SH-SY5Y (cell line): ENCODE measurements around the gene STUB1.

Experiments used
- GATA2 ChIP-seq: IDR thresholded peaks from 2 replicates; pipeline ENCODE4 v1.6.1; 2011; ENCODE audit warnings: mild to moderate bottlenecking, low read depth, low read length
- GATA3 ChIP-seq: IDR thresholded peaks from 2 replicates; pipeline ENCODE4 v1.6.1; 2011; ENCODE audit warnings: low read depth, mild to moderate bottlenecking, low read length, moderate library complexity

DNA sequence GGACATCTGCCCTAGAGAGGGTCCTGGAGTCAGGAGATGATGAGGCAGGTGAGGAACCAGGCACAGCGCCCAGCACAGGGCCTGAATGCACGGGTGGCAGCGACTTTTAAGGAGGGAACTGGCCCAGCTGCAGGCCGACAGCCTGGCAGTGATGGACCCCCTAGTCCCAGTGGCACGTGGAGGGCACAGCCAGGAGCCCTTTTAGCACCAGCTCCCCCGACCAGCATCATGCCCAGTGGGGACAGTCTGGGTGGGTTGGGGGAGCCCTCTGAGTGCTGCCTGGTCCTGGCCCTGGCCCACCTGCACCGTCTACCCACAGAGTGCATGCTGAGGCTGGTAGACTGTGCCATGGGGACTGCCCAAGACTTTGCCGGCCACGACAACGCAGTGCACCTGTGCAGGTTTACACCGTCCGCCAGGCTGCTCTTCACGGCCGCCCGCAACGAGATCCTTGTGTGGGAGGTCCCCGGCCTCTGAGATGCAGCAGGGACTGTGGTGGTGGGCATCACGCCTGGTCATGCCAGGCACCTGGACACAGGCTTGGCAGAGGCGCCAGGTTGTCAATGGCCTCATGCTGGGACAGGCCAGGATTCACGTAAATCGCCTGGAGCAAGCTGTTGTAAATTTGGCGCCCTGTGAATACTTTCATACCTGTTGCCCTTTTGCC, 13.0 kb upstream of the STUB1 start:
- no peak for TF ChIP-seq GATA2
- TF ChIP-seq GATA3: no peak
